SK-N-SH treated with all-trans-retinoic acid at 6 μM for 48 hours (cell line): ENCODE results near the gene RNF145.
"Not testable (repeated sequence)": the region's sequence is repeated elsewhere in the genome, so short reads cannot be mapped to it uniquely, and the experiment has no call there.

ENCODE experiments used
- ATAC-seq: fragments of 200-7000 bp; cut with Tn5 transposase; 3 replicates; pipeline ENCODE4 v1.9.1; 2020; ENCODE audit warnings: mild to moderate bottlenecking, moderate library complexity
- ARNTL ChIP-seq: fragments of 450-650 bp; formaldehyde crosslinking; IDR thresholded peaks from 2 replicates; pipeline ENCODE4 v1.5.0; 2020; ENCODE audit warnings: low read depth, mild to moderate bottlenecking, moderate library complexity, borderline replicate concordance
- BACH2 ChIP-seq: fragments of 250-450 bp; sonication (Bioruptor Pico); IDR thresholded peaks from 2 replicates; pipeline ENCODE4 v1.9.0; 2021; ENCODE audit warnings: mild to moderate bottlenecking, borderline replicate concordance
- CREB5 ChIP-seq: fragments of 250-450 bp; sonication (Bioruptor Pico); IDR thresholded peaks from 2 replicates; pipeline ENCODE4 v1.5.1; 2020; ENCODE audit warnings: low read depth, mild to moderate bottlenecking, moderate library complexity
- CSDC2 ChIP-seq: fragments of 250-450 bp; sonication (Bioruptor Pico); IDR thresholded peaks from 2 replicates; pipeline ENCODE4 v1.5.0; 2020; ENCODE audit warnings: mild to moderate bottlenecking, moderate library complexity
- ESRRG ChIP-seq: fragments of 250-450 bp; sonication (Bioruptor Pico); IDR thresholded peaks from 2 replicates; pipeline ENCODE4 v1.6.1; 2021; ENCODE audit warnings: mild to moderate bottlenecking
- GLIS3 ChIP-seq: fragments of 250-450 bp; sonication (Bioruptor Pico); IDR thresholded peaks from 2 replicates; pipeline ENCODE4 v1.5.0; 2020; ENCODE audit warnings: mild to moderate bottlenecking, moderate library complexity
- ISL1 ChIP-seq: fragments of 250-450 bp; sonication (Bioruptor Pico); IDR thresholded peaks from 2 replicates; pipeline ENCODE4 v2.1.2; 2022; ENCODE audit warnings: mild to moderate bottlenecking, moderate library complexity
- OSR1 ChIP-seq: fragments of 250-450 bp; sonication (Bioruptor Pico); IDR thresholded peaks from 2 replicates; pipeline ENCODE4 v1.8.0; 2022; ENCODE audit warnings: moderate library complexity, mild to moderate bottlenecking, inconsistent platforms
- PPARA ChIP-seq: fragments of 250-450 bp; sonication (Bioruptor Pico); IDR thresholded peaks from 2 replicates; pipeline ENCODE4 v1.5.0; 2020; ENCODE audit warnings: mild to moderate bottlenecking, borderline replicate concordance
- RARB ChIP-seq: fragments of 250-450 bp; sonication (Bioruptor Pico); IDR thresholded peaks from 2 replicates; pipeline ENCODE4 v1.8.0; 2021; ENCODE audit warnings: mild to moderate bottlenecking, moderate library complexity
- SNAI2 ChIP-seq: fragments of 250-450 bp; sonication (Bioruptor Pico); IDR thresholded peaks from 2 replicates; pipeline ENCODE4 v1.5.0; 2020; ENCODE audit warnings: mild to moderate bottlenecking, moderate library complexity
- TCF4 ChIP-seq: fragments of 250-450 bp; sonication (Bioruptor Pico); IDR thresholded peaks from 2 replicates; pipeline ENCODE4 v1.8.0; 2021; ENCODE audit warnings: mild to moderate bottlenecking, moderate library complexity, borderline replicate concordance
- TOX ChIP-seq: fragments of 250-450 bp; sonication (Bioruptor Pico); IDR thresholded peaks from 2 replicates; pipeline ENCODE4 v1.8.0; 2021; ENCODE audit warnings: mild to moderate bottlenecking, moderate library complexity, borderline replicate concordance
- ZC3H10 ChIP-seq: fragments of 250-450 bp; sonication (Bioruptor Pico); IDR thresholded peaks from 2 replicates; pipeline ENCODE4 v1.5.1; 2021; ENCODE audit warnings: mild to moderate bottlenecking, moderate library complexity
- ZFP3 ChIP-seq: fragments of 250-450 bp; sonication (Bioruptor Pico); IDR thresholded peaks from 2 replicates; pipeline ENCODE4 v1.5.0; 2020; ENCODE audit warnings: mild to moderate bottlenecking, moderate library complexity
- ZNF565 ChIP-seq: fragments of 450-650 bp; formaldehyde crosslinking; conservative IDR thresholded peaks from 2 replicates; pipeline ENCODE4 v1.5.0; 2020; ENCODE audit warnings: low read depth, mild to moderate bottlenecking, moderate library complexity
- ZNF70 ChIP-seq: fragments of 450-650 bp; formaldehyde crosslinking; IDR thresholded peaks from 2 replicates; pipeline ENCODE4 v1.5.0; 2020; ENCODE audit warnings: mild to moderate bottlenecking, moderate library complexity
- ZNF8 ChIP-seq: fragments of 450-650 bp; formaldehyde crosslinking; IDR thresholded peaks from 2 replicates; pipeline ENCODE4 v1.5.0; 2020; ENCODE audit warnings: mild to moderate bottlenecking, moderate library complexity
- TF ChIP-seq, protein P1 (sequence below): fragments of 250-450 bp; sonication (Bioruptor Pico); IDR thresholded peaks from 2 replicates; pipeline ENCODE4 v1.8.0; 2020; ENCODE audit warnings: mild to moderate bottlenecking, moderate library complexity, borderline replicate concordance
- TF ChIP-seq, protein P2 (sequence below): fragments of 250-450 bp; sonication (Bioruptor Pico); IDR thresholded peaks from 2 replicates; pipeline ENCODE4 v1.5.1; 2021; ENCODE audit warnings: mild to moderate bottlenecking, moderate library complexity
- TF ChIP-seq, protein P3 (sequence below): fragments of 250-450 bp; sonication (Bioruptor Pico); IDR thresholded peaks from 2 replicates; pipeline ENCODE4 v1.8.0; 2021; ENCODE audit warnings: low read depth, mild to moderate bottlenecking, moderate library complexity, borderline replicate concordance
- TF ChIP-seq, protein P4 (sequence below): fragments of 250-450 bp; sonication (Bioruptor Pico); IDR thresholded peaks from 2 replicates; pipeline ENCODE4 v1.5.0; 2020; ENCODE audit warnings: mild to moderate bottlenecking, moderate library complexity

Gene RNF145

GRCh38 chr5:159149085-159149484 is 60.3 kb downstream of the RNF145 start:
- TF ChIP-seq, protein P1, sequence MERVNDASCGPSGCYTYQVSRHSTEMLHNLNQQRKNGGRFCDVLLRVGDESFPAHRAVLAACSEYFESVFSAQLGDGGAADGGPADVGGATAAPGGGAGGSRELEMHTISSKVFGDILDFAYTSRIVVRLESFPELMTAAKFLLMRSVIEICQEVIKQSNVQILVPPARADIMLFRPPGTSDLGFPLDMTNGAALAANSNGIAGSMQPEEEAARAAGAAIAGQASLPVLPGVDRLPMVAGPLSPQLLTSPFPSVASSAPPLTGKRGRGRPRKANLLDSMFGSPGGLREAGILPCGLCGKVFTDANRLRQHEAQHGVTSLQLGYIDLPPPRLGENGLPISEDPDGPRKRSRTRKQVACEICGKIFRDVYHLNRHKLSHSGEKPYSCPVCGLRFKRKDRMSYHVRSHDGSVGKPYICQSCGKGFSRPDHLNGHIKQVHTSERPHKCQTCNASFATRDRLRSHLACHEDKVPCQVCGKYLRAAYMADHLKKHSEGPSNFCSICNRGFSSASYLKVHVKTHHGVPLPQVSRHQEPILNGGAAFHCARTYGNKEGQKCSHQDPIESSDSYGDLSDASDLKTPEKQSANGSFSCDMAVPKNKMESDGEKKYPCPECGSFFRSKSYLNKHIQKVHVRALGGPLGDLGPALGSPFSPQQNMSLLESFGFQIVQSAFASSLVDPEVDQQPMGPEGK (CRISPR knock-in tag), result no peak
- TF ChIP-seq, protein P2, sequence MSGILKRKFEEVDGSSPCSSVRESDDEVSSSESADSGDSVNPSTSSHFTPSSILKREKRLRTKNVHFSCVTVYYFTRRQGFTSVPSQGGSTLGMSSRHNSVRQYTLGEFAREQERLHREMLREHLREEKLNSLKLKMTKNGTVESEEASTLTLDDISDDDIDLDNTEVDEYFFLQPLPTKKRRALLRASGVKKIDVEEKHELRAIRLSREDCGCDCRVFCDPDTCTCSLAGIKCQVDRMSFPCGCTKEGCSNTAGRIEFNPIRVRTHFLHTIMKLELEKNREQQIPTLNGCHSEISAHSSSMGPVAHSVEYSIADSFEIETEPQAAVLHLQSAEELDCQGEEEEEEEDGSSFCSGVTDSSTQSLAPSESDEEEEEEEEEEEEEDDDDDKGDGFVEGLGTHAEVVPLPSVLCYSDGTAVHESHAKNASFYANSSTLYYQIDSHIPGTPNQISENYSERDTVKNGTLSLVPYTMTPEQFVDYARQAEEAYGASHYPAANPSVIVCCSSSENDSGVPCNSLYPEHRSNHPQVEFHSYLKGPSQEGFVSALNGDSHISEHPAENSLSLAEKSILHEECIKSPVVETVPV (CRISPR knock-in tag), result no peak
- TF ChIP-seq ZFP3, result no peak
- TF ChIP-seq RARB, result no peak
- TF ChIP-seq ZNF565 (CRISPR knock-in tag), result no peak
- TF ChIP-seq ZNF70, result no peak
- TF ChIP-seq, all 23 proteins: peak for 0
- ATAC-seq, result no peak

DNA sequence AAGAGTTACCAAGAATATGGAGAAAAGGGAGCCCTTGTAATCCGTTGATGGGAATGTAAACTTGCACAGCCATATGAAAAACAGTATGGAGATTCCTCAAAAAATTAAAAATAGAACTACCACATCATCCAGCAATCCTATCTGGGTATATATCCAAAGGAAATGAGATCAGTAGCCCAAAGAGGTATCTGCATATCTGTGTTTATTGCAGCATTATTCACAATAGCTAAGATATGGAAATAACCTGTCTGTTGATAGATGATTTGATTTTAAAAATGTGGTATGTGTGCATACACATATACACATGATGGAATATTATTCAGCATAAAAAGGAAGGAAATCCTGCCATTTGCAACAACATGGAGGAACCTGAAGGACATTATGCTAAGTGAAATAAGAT is 61.4 kb downstream of the RNF145 start:
- TF ChIP-seq ZFP3, result no peak
- no peak for TF ChIP-seq CSDC2 (CRISPR knock-in tag)
- TF ChIP-seq ISL1, result no peak
- TF ChIP-seq BACH2 (CRISPR knock-in tag), result no peak
- no peak for TF ChIP-seq SNAI2 (CRISPR knock-in tag)
- TF ChIP-seq GLIS3, result no peak
- ATAC-seq, result no peak

DNA sequence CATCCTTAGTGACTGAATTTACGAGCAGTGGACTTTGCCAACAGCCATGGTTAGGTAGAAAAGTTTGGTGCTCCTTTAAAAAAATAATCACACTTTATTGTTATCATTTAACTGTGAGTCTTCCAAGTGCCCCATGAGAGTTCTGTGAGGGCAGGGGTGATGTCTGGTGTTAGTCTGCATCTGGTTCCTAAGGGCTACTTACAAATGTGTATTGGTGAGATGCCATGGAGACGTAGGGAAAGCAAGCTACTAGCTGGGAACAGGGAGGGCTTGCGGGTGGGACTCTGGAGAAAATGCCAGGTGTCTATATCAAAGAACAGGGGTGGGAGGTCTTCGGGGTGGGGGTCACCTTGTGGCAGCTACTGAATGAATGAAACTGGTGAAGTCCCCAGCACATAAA is 62.5 kb downstream of the RNF145 start:
- ATAC-seq, result no peak
- no peak for TF ChIP-seq OSR1
- TF ChIP-seq ZNF8 (CRISPR knock-in tag), result no peak
- no peak for TF ChIP-seq BACH2 (CRISPR knock-in tag)
- TF ChIP-seq, protein P3, sequence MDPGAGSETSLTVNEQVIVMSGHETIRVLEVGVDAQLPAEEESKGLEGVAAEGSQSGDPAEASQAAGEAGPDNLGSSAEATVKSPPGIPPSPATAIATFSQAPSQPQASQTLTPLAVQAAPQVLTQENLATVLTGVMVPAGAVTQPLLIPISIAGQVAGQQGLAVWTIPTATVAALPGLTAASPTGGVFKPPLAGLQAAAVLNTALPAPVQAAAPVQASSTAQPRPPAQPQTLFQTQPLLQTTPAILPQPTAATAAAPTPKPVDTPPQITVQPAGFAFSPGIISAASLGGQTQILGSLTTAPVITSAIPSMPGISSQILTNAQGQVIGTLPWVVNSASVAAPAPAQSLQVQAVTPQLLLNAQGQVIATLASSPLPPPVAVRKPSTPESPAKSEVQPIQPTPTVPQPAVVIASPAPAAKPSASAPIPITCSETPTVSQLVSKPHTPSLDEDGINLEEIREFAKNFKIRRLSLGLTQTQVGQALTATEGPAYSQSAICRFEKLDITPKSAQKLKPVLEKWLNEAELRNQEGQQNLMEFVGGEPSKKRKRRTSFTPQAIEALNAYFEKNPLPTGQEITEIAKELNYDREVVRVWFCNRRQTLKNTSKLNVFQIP (CRISPR knock-in tag), result no peak
- TF ChIP-seq ARNTL (CRISPR knock-in tag), result no peak
- TF ChIP-seq ZNF70, result no peak
- TF ChIP-seq CREB5 (CRISPR knock-in tag), result no peak
- TF ChIP-seq SNAI2 (CRISPR knock-in tag), result no peak
- no peak for TF ChIP-seq RARB
- TF ChIP-seq PPARA (CRISPR knock-in tag), result no peak

DNA sequence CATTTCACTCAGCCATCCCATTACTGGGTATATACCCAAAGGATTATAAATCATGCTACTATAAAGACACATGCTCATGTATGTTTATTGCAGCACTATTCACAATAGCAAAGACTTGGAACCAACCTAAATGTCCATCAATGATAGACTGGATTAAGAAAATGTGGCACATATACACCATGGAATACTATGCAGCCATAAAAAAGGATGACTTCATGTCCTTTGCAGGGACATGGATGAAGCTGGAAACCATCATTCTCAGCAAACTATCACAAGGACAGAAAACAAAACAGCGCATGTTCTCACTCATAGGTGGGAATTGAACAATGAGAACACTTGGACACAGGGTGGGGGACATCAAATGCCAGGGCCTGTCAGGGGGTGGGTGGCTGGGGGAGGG is 64.2 kb downstream of the RNF145 start:
- ATAC-seq, result not testable (repeated sequence)

DNA sequence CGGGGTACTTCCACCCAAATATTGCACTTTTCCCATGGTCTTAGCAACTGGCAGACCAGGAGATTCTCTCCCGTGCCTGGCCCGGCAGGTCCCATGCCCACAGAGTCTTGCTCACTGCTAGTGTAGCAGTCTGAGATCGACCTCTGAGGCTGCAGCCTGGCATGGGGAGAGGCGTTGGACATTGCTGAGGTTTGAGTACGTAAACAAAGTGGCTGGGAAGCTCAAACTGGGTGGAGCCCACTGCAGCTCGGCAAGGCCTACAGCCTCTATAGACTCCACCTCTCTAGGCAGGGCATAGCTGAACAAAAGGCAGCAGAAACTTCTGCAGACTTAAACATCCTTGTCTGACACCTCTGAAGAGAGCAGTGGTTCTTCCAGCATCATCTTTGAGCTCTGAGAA is 69.6 kb downstream of the RNF145 start:
- ATAC-seq, result no peak
- no peak for TF ChIP-seq ZNF8 (CRISPR knock-in tag)
- TF ChIP-seq BACH2 (CRISPR knock-in tag), result no peak
- TF ChIP-seq ESRRG (CRISPR knock-in tag), result no peak
- no peak for TF ChIP-seq TCF4 (CRISPR knock-in tag)
- TF ChIP-seq ZFP3, result no peak
- no peak for TF ChIP-seq TOX (CRISPR knock-in tag)
- TF ChIP-seq OSR1, result no peak
- no peak for TF ChIP-seq ARNTL (CRISPR knock-in tag)
- TF ChIP-seq SNAI2 (CRISPR knock-in tag), result no peak
- no peak for TF ChIP-seq ZNF565 (CRISPR knock-in tag)
- TF ChIP-seq ISL1, result no peak
- TF ChIP-seq, protein P4, sequence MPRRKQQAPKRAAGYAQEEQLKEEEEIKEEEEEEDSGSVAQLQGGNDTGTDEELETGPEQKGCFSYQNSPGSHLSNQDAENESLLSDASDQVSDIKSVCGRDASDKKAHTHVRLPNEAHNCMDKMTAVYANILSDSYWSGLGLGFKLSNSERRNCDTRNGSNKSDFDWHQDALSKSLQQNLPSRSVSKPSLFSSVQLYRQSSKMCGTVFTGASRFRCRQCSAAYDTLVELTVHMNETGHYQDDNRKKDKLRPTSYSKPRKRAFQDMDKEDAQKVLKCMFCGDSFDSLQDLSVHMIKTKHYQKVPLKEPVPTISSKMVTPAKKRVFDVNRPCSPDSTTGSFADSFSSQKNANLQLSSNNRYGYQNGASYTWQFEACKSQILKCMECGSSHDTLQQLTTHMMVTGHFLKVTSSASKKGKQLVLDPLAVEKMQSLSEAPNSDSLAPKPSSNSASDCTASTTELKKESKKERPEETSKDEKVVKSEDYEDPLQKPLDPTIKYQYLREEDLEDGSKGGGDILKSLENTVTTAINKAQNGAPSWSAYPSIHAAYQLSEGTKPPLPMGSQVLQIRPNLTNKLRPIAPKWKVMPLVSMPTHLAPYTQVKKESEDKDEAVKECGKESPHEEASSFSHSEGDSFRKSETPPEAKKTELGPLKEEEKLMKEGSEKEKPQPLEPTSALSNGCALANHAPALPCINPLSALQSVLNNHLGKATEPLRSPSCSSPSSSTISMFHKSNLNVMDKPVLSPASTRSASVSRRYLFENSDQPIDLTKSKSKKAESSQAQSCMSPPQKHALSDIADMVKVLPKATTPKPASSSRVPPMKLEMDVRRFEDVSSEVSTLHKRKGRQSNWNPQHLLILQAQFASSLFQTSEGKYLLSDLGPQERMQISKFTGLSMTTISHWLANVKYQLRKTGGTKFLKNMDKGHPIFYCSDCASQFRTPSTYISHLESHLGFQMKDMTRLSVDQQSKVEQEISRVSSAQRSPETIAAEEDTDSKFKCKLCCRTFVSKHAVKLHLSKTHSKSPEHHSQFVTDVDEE (CRISPR knock-in tag), result no peak
- no peak for TF ChIP-seq ZC3H10
- no peak for TF ChIP-seq CSDC2 (CRISPR knock-in tag)
- TF ChIP-seq, protein P3 (CRISPR knock-in tag), result no peak
- TF ChIP-seq, all 23 proteins: peak for 0
